ENCODE data around the gene TMEM108.

The TMEM108 gene

GRCh38 chr3:133377396-133377795, 339.2 kb downstream of the TMEM108 start:
- no peak for DNase-seq (ENCODE audit: low read depth in 2 of 3, low spot score in 1 of 3)

GRCh38 chr3:133379926-133380325, 341.7 kb downstream of the TMEM108 start:
- no peak for DNase-seq (ENCODE audit: low read depth in 2 of 3, low spot score in 1 of 3)

GRCh38 chr3:133380481-133381225, 342.5 kb downstream of the TMEM108 start:
- DNase-seq (ENCODE audit: low read depth in 2 of 3, low spot score in 1 of 3) = no peak

GRCh38 chr3:133381346-133382109, 343.3 kb downstream of the TMEM108 start:
- DNase-seq (ENCODE audit: low read depth in 2 of 3, low spot score in 1 of 3) = no peak

- no peak for DNase-seq (ENCODE audit: low read depth in 2 of 3, low spot score in 1 of 3)
These were observed 345.0 kb downstream of the TMEM108 start for GRCh38 chr3:133383175-133383574.

- no peak for DNase-seq (ENCODE audit: low read depth in 2 of 3, low spot score in 1 of 3)
These were observed 345.6 kb downstream of the TMEM108 start for GRCh38 chr3:133383741-133384140.

GRCh38 chr3:133384331-133385027, 346.3 kb downstream of the TMEM108 start:
- peak; percentile 10 to 18 (median 11) for DNase-seq (ENCODE audit: low read depth in 2 of 3, low spot score in 1 of 3)

- DNase-seq (ENCODE audit: low read depth in 2 of 3, low spot score in 1 of 3) = no peak
These were observed 348.7 kb downstream of the TMEM108 start for GRCh38 chr3:133386876-133387275.

- no peak for DNase-seq (ENCODE audit: low read depth in 2 of 3, low spot score in 1 of 3)
These were observed 349.1 kb downstream of the TMEM108 start for GRCh38 chr3:133387341-133387740.

- no peak for DNase-seq (ENCODE audit: low read depth in 2 of 3, low spot score in 1 of 3)
These were observed 350.7 kb downstream of the TMEM108 start for GRCh38 chr3:133388696-133389395.

GRCh38 chr3:133390715-133391114, 352.5 kb downstream of the TMEM108 start:
- no peak for DNase-seq (ENCODE audit: low read depth in 2 of 3, low spot score in 1 of 3)

GRCh38 chr3:133393204-133393603, 355.0 kb downstream of the TMEM108 start:
- no peak for DNase-seq (ENCODE audit: low read depth in 2 of 3, low spot score in 1 of 3)

- no peak for DNase-seq (ENCODE audit: low read depth in 2 of 3, low spot score in 1 of 3)
These were observed 355.7 kb downstream of the TMEM108 start for GRCh38 chr3:133393691-133394474.

- no peak for DNase-seq (ENCODE audit: low read depth in 2 of 3, low spot score in 1 of 3)
These were observed 356.5 kb downstream of the TMEM108 start for GRCh38 chr3:133394561-133395311.

GRCh38 chr3:133396906-133397305, 358.7 kb downstream of the TMEM108 start:
- no peak for DNase-seq (ENCODE audit: low read depth in 2 of 3, low spot score in 1 of 3)

GRCh38 chr3:133400006-133400515, 361.9 kb downstream of the TMEM108 start, which contains the start of gene BFSP2:
TSS of gene BFSP2 (plus strand) at chr3:133400056. CDS start at chr3:133400084, 28 bp downstream.
- DNase-seq (ENCODE audit: low read depth in 2 of 3, low spot score in 1 of 3) = no peak

GRCh38 chr3:133401374-133402135, 363.4 kb downstream of the TMEM108 start:
- no peak for DNase-seq (ENCODE audit: low read depth in 2 of 3, low spot score in 1 of 3)

- no peak for DNase-seq (ENCODE audit: low read depth in 2 of 3, low spot score in 1 of 3)
These were observed 366.7 kb downstream of the TMEM108 start for GRCh38 chr3:133404920-133405319.

GRCh38 chr3:133408366-133408765, 370.2 kb downstream of the TMEM108 start:
- no peak for DNase-seq (ENCODE audit: low read depth in 2 of 3, low spot score in 1 of 3)

Data from stimulated activated CD4-positive, alpha-beta T cell treated with anti-CD3 and anti-CD28 coated beads, Interleukin-12 subunit alpha, Interleukin-12 subunit beta, amount 100 ng/mL, for 48 hours (primary cell).